GM19452 (cell line): ENCODE measurements around the gene COP1.
"Not testable (repeated sequence)": the region's sequence is repeated elsewhere in the genome, so short reads cannot be mapped to it uniquely, and the experiment has no call there.

ENCODE experiments used
- ATAC-seq: cut with Tn5 transposase; IDR thresholded peaks from one replicate; pipeline ENCODE4 v1.9.1; 2021; ENCODE audit not compliant: unreplicated experiment

COP1 gene

DNA sequence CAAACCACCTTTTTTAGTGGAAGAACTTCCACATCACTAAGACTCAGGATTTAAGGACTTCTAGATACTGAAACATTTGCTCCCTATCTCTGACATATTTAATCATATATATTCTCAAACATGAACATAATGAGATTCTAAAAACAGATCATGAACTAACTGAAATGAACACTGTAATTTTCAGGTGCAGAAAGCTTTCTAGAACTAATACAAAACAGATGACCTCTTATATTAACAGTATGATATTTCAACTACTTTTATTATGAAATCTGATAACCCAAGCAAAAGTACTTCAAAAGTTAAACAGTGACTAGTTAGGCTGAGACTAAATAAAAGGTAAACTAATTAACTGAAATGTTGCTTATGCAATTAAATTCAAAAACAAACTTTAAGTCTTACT lies 157.5 kb downstream of the COP1 start:
- ATAC-seq = no peak

DNA sequence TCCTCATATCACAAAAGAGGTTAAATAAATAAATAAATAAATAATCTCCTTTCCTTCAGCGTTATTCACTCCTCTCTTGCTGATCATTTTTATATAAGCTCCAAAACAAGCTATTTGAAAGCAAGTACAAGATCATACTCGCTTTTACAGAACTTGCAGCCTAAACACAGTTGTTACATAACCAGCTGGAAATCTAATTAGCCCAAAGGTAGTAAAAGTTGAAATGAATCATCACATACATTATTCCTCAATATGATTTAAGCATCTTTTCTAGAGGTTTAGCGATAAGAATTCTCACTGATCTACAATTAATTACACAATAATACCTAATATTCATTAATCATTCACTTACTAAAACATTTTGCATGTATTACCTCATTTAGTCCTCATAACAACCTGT lies 160.2 kb downstream of the COP1 start:
- no peak for ATAC-seq

DNA sequence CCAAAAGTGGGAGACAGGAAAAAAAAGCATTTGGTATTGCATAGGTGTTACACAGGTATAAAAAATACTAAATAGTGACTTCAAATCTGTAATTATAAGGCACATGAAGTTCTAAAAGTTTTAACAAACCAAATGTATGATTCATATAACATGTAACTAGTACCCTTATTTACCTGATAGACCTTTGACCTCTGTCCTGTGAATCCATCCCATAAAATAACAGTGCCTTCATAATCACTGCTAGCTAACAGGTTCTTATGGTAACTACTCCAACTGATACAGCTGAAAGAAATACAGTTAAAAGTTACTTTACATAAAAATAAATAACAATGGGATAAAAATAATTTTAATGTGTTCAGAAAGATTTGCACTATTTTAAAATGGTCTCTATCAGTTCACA lies 163.5 kb downstream of the COP1 start:
- no peak for ATAC-seq

DNA sequence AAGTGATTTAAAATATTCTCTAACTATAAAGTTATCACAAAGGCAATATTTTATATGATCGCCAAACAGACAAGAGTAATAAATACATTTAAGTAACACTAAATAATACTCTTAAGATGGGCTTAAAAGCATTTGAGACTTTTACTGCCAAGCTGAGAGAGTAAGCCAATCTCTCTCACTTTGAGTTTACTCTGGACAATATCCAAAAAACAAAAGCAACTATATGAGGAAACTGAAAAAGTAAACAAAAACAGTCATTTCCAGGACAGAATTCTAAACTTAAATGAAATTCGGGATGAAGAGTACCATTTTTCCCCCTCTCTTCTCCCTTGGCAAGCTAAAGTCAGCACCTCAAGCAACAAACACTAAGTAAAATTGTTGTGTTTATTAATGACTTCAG lies 173.2 kb downstream of the COP1 start:
- ATAC-seq = no peak

DNA sequence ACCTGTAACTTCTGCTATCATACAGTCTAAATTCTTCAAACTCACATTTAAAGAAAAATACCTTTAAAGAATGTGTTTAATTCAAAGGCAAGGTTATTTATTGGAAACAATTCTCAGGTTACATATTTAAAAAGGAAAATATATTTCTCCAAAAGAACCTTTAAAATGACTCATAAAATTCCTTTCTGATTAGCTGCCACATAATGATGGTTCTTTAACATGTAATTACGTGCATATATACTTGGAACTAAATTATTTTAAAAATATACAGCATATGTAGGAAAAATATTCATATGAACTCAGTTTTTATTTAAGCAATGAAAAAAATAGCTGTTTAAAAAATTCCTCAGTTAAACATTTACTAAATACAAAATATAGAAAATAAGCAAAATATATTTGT lies 173.6 kb downstream of the COP1 start:
- ATAC-seq = no peak

DNA sequence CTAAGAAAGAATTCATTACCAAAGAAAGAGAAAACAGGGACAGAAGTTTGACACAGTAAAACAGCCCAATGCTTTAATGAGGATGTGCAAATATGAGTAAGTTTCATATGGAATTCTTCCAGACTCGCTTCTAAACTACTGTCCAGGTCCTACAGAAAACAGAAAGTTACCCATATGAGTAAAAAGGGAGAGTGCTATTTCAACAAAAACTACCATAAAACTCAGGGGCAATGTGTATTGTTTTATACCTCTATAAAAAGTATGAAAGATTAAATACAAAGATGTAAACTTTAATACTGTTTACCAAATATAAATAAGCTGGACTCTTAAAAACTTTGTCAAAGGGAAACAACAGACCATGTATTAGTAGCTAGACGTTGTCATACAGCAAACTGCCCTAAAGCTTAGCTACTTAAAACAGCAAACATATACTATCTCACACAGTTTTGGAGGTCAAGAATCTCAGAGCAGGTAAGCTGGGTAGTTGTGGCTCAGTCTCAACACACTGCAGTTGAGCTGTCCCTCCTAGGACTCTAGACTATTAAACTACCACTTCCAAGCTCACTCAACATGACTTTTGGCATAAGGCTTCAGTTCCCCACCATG lies 174.9 kb downstream of the COP1 start:
- no peak for ATAC-seq

DNA sequence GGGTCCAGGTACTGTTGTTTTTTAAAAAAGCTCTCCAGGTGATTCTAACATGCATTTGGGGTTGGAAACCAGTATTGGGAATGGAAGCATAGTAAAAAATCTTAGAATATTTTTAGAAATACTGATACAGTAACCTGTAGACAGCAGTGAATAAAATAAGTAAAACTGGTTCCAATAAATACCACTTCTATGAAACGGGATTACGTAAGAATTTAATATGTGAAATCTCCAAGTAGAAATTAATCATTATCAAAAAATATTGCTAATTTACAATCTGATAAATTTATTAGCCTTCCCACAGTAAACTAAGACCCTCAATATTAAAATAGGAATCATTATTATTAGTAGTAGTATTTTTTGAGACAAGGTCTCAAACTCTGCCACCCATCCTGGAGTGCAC lies 177.5 kb downstream of the COP1 start:
- ATAC-seq = no peak

DNA sequence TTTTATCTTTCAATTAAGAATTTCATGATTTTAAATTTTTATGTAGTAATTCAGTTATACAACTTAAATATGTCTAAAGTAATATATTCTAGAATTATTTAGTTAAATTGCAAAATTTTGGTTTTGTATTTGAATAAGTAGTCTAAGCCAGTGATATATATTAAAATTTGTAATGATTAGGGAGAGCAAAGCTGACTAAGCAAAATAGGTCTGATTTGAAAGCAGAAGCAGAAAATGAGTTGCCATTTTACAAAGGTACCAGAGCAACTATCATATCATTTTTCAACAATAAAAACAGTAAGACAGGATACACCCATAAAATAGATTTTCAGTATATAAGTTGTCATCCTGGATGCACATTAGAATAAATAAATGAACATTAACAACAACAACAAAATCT lies 177.9 kb downstream of the COP1 start:
- ATAC-seq = no peak

DNA sequence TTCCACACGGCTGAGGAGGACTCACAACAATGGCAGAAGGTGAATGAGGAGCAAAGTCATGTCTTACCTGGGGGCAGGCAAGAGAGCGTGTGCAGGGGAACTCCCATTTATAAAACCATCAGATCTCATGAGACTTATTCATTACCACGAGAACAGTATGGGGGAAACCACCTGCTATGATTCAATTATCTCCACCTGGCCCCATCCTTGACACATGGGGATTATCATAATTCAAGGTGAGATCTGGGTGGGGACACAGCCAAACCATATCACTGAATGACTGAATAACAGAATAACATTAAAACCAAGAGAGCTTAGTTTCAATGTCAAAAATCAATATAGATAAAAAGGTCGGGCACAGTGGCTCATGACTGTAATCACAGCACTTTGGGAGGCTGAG lies 179.2 kb downstream of the COP1 start:
- not testable (repeated sequence) for ATAC-seq

DNA sequence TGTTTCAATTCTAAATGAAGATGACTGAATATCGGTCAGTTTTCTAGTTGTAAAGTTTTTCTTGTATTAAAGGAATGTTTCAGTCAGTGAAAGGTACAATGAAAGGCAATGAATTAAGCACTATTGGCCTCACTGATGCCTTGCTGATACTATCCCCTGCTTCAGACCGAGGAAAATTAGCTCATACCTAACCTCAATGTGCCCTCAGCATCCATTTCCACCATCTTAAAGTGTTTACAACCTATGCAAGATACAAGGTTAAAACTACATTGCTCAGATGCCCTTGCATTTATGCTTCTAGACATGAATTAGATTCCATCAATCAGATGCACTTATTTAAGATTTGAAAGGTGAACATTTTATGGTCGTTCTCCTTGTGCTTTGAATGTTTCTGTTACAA lies 184.5 kb downstream of the COP1 start:
- ATAC-seq = no peak

DNA sequence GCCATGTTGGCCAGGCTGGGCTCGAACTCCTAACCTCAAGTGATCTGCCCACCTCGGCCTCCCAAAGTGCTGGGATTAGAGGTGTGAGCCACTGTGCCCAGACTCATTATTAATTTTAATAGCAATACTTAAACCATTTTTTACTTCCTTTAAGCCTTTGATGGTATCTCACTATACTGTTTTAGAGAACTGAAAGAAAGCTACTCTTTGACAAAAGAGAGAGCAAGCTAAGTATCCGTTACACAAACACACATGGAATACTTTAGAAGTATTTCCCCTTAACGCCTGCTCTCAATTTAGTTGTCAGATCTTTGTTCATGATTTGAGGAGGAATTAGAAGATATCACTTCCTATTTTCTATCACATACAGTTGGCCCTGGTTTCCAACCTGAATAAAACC lies 189.4 kb downstream of the COP1 start:
- ATAC-seq = no peak

DNA sequence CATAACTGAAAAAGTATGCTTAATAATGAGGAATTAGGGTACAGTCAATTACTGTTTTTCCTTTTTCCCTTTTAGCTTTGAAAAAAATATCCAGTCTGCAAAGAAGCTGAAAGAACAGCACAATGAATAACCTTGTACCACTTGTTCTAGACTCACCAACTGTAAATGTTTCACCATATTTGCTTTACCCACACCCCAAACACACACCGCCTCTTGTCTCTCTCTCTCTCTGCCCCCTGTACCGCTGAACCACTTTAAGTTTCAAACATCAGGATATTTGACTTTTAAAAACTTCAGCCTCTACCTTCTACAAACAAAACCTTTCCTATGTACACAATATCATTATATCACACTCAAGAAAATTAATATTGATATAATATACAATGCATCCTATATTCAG lies 197.1 kb downstream of the COP1 start:
- ATAC-seq = no peak

DNA sequence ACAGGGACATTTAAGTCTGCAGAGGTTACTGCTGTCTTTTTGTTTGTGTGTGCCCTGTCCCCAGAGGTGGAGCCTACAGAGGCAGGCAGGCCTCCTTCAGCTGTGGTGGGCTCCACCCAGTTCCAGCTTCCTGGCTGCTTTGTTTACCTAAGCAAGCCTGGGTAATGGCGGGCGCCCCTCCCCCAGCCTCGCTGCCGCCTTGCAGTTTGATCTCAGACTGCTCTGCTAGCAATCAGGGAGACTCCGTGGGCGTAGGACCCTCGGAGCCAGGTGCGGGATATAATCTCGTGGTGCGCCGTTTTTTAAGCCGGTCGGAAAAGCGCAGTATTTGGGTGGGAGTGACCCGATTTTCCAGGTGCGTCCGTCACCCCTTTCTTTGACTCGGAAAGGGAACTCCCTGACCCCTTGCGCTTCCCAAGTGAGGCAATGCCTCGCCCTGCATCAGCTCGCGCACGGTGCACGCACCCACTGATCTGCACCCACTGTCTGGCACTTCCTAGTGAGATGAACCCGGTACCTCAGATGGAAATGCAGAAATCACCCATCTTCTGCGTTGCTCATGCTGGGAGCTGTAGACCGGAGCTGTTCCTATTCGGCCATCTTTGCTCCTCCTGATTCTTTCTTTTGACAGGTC lies 199.2 kb downstream of the COP1 start:
- not testable (repeated sequence) for ATAC-seq

DNA sequence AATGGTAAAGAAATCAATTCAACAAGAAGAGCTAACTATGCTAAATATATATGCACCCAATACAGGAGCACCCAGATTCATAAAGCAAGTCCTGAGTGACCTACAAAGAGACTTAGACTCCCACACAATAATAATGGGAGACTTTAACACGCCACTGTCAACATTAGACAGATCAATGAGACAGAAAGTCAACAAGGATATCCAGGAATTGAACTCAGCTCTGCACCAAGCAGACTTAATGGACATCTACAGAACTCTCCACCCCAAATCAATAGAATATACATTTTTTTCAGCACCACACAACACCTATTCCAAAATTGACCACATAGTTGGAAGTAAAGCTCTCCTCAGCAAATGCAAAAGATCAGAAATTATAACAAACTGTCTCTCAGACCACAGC lies 212.4 kb downstream of the COP1 start:
- not testable (repeated sequence) for ATAC-seq

DNA sequence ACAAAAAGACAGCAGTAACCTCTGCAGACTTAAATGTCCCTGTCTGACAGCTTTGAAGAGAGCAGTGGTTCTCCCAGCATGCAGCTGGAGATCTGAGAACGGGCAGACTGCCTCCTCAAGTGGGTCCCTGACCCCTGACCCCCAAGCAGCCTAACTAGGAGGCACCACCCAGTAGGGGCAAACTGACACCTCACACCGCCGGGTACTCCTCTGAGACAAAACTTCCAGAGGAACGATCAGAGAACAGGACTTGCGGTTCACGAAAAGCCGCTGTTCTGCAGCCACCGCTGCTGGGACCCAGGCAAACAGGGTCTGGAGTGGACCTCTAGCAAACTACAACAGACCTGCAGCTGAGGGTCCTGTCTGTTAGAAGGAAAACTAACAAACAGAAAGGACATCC lies 214.3 kb downstream of the COP1 start:
- not testable (repeated sequence) for ATAC-seq

DNA sequence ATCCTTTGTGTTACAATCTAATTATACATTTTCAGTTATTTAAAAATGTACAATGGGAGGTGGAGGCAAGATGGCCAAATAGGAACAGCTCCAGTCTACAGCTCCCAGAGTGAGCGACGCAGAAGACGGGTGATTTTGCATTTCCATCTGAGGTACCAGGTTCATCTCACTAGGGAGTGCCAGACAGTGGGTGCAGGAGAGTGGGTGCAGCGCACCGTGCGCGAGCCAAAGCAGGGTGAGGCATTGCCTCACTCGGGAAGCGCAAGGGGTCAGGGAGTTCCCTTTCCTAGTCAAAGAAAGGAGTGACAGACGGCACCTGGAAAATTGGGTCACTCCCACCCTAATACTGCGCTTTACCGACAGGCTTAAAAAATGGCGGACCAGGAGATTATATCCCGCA lies 214.9 kb downstream of the COP1 start:
- not testable (repeated sequence) for ATAC-seq

DNA sequence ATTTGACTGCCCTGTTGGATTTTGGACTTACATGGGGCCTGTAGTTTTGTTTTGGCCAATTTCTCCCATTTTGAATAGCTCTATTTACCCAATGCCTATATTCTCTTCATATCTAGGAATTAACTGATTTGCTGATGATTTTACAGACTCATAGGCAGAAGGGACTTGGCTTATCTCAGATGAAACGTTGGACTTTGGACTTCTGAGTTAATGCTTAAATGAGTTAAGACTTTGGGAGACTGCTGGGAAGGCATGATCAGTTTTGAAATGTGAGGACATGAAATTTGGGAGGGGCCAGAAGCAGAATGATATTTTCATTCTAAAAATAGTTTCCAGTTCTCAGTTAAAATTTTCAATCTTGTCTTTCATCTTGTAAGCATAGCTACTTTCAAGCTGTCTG lies 222.3 kb downstream of the COP1 start:
- ATAC-seq = no peak

DNA sequence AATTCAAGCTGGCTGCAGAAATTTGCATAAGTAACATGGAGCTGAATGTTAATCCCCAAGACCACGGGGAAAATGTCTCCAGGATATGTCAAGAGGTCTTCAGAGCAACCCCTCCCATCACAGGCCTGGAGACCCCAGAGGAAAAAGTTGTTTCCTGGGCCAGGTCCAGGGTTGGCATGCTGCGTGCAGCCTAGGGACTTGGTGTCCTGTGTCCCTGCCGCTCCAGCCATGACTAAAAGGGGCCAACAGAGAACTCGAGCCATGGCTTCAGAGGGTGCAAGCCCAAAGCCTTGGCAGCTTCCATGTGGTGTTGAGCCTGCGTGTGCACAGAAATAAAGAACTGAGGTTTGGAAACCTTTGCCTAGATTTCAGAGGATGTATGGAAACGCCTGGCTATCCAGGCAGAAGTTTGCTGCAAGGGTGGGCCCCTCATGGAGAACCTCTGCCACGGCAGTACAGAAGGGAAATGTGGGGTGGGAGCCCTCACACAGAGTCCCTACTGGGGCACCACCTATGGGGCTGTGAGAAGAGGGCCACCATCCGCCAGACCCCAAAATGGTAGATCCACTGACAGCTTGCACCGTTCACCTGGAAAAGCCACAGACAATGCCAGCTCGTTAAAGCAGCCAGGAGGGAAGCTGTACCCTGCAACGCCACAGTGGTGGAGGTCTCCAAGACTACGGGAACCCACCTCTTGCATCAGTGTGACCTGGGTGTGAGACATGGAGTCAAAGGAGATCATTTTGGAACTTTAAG lies 222.9 kb downstream of the COP1 start:
- no peak for ATAC-seq

DNA sequence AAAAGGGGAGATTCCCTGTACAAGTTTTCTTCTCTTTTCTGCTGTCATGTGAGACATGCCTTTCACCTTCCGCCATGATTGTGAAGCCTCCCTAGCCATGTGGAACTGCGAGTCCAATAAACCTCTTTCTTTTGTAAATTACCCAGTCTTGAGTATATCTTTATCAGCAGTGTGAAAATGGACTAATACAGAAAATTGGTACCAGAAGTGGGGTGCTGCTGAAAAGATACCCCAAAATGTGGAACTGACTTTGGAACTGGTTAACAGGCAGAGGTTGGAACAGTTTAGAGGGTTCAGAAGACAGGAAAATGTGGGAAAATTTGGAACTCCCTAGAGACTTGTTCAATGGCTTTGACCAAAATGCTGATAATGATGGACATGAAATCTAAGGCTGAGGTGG lies 223.7 kb downstream of the COP1 start:
- ATAC-seq = not testable (repeated sequence)

DNA sequence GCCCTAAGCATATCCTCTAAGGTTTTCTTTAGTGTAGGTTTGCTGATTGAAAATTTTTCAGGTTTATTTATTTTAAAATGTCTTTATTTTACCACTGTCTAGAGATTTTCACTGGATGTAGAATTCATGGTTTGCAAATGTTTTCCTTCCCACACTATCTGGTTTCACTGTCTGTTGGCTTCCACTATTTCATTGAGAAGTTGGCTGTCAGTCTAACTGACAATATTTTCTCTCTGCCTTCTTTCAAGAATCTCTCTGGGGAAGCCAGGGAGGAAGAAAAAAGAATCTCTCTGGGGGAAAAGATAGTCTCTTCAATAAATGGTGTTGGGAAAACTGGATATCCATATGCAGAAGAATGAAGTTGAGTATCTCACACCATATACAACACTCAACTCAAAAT lies 226.0 kb downstream of the COP1 start:
- no peak for ATAC-seq

DNA sequence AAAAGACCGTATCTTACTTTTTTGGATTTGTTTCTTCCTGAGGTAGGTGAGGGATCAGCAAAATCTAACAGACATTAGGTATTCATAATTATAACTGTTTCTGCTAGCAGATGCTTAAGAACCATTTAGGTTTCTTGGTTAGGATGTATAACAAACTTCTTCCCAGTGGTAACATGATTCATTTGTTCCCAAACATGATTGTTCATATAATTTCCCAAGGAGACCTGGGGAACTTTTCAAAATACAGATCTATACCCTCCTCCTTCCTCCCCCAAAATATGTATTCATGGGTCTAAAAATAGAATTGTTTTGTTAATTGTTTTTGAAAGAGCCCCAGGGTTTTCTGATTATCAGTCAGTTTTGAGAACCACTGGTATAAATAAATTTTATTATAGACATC lies 228.2 kb downstream of the COP1 start:
- ATAC-seq = no peak

DNA sequence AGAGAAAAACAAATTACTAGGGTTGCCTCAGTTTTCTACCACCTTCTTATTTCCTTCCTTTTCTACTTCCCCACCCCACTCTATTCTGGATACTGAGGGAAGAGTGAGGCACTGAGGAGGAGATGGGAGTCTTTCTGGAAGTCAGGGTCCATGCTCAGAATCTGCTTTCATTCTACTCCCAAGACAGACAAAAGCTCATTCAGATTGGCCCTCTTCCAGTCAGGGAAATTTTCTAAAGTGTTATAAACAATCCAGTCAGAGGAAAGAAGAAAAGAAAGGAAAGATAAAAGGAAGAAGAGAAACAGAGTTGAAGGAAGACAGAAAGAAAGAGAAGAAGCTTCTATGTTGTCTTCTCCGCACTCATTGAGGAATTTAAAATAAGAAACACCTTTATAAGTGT lies 228.6 kb downstream of the COP1 start:
- ATAC-seq = no peak
